Neural progenitor cell (in vitro differentiated cells): ENCODE data around the gene PTGER4.

ENCODE experiments used
- EZH2phosphoT487 ChIP-seq: fragments of 200-600 bp; sonication (generic); IDR thresholded peaks from 2 replicates; pipeline ENCODE4 v1.6.1; 2017; ENCODE audit warnings: antibody characterized with exemption
- TF ChIP-seq, protein P1 (sequence below): fragments of 200-600 bp; sonication (generic); IDR thresholded peaks from 2 replicates; pipeline ENCODE4 v1.5.1; 2017; ENCODE audit warnings: antibody characterized with exemption, mild to moderate bottlenecking

- TF ChIP-seq, protein P1, sequence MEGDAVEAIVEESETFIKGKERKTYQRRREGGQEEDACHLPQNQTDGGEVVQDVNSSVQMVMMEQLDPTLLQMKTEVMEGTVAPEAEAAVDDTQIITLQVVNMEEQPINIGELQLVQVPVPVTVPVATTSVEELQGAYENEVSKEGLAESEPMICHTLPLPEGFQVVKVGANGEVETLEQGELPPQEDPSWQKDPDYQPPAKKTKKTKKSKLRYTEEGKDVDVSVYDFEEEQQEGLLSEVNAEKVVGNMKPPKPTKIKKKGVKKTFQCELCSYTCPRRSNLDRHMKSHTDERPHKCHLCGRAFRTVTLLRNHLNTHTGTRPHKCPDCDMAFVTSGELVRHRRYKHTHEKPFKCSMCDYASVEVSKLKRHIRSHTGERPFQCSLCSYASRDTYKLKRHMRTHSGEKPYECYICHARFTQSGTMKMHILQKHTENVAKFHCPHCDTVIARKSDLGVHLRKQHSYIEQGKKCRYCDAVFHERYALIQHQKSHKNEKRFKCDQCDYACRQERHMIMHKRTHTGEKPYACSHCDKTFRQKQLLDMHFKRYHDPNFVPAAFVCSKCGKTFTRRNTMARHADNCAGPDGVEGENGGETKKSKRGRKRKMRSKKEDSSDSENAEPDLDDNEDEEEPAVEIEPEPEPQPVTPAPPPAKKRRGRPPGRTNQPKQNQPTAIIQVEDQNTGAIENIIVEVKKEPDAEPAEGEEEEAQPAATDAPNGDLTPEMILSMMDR = no peak
- no peak for TF ChIP-seq EZH2phosphoT487
Observed at GRCh38 chr5:40675396-40676133, 4.2 kb upstream of the PTGER4 start.
